Measurements from ENCODE around the gene BCL11B.
"Not testable (repeated sequence)": the region's sequence is repeated elsewhere in the genome, so short reads cannot be mapped to it uniquely, and the experiment has no call there.

BCL11B gene

GRCh38 chr14:99194736-99195135 lies 77.3 kb downstream of the BCL11B start:
- DNase-seq, result no peak

GRCh38 chr14:99194136-99194535 lies 77.9 kb downstream of the BCL11B start:
- DNase-seq, result no peak

- DNase-seq, result no peak
Measured at GRCh38 chr14:99192830-99193229, 79.2 kb downstream of the BCL11B start.

GRCh38 chr14:99192028-99192621 lies 79.9 kb downstream of the BCL11B start:
- DNase-seq, result peak; percentile 27

GRCh38 chr14:99191395-99192027 lies 80.5 kb downstream of the BCL11B start:
- no peak for DNase-seq

GRCh38 chr14:99190696-99191394 lies 81.2 kb downstream of the BCL11B start:
- no peak for DNase-seq

GRCh38 chr14:99189201-99189801 lies 82.7 kb downstream of the BCL11B start:
- no peak for DNase-seq

GRCh38 chr14:99188731-99189191 lies 83.2 kb downstream of the BCL11B start:
- DNase-seq, result no peak

GRCh38 chr14:99187858-99188257 lies 84.1 kb downstream of the BCL11B start:
- no peak for DNase-seq

- no peak for DNase-seq
Measured at GRCh38 chr14:99186956-99187690, 84.9 kb downstream of the BCL11B start.

- not testable (repeated sequence) for DNase-seq
Measured at GRCh38 chr14:99186336-99186735, 85.7 kb downstream of the BCL11B start.

- DNase-seq, result no peak
Measured at GRCh38 chr14:99185436-99186068, 86.4 kb downstream of the BCL11B start.

GRCh38 chr14:99183716-99184115 lies 88.3 kb downstream of the BCL11B start:
- no peak for DNase-seq

- DNase-seq, result no peak
Measured at GRCh38 chr14:99183311-99183710, 88.7 kb downstream of the BCL11B start.

- no peak for DNase-seq
Measured at GRCh38 chr14:99182548-99183250, 89.3 kb downstream of the BCL11B start.

- DNase-seq, result no peak
Measured at GRCh38 chr14:99181804-99182520, 90.0 kb downstream of the BCL11B start.

- DNase-seq, result no peak
Measured at GRCh38 chr14:99181241-99181640, 90.8 kb downstream of the BCL11B start.

- no peak for DNase-seq
Measured at GRCh38 chr14:99179946-99180345, 92.1 kb downstream of the BCL11B start.

GRCh38 chr14:99179506-99179905 lies 92.5 kb downstream of the BCL11B start:
- DNase-seq, result no peak

- DNase-seq, result no peak
Measured at GRCh38 chr14:99177886-99178835, 93.8 kb downstream of the BCL11B start.
